HG03064 (cell line): ENCODE measurements around the gene GRIN2A.

Experiments used
- ATAC-seq: cut with Tn5 transposase; IDR thresholded peaks from one replicate; pipeline ENCODE4 v1.9.1; 2021; ENCODE audit warnings: low read depth; ENCODE audit not compliant: unreplicated experiment

The GRIN2A gene

DNA sequence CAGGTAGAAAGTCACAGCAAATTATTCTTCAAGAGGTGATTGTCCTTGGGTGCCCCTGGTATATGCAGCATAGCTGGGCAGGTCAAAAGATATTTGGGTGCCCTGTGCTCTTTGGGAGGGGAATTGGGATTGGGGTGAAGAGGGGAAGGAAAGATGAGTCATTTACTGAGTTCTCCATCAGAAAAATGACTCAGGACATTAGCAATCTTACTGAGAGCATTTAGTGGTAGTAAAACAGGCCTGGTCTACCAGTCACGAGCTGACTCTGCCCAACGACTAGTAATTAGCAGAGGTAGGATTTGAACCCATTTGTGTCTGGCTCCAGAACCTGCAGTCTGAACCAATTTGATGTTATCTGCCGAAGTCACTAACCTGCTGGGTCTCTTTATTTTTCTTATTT is 6.0 kb upstream of the GRIN2A start:
- ATAC-seq = no peak

DNA sequence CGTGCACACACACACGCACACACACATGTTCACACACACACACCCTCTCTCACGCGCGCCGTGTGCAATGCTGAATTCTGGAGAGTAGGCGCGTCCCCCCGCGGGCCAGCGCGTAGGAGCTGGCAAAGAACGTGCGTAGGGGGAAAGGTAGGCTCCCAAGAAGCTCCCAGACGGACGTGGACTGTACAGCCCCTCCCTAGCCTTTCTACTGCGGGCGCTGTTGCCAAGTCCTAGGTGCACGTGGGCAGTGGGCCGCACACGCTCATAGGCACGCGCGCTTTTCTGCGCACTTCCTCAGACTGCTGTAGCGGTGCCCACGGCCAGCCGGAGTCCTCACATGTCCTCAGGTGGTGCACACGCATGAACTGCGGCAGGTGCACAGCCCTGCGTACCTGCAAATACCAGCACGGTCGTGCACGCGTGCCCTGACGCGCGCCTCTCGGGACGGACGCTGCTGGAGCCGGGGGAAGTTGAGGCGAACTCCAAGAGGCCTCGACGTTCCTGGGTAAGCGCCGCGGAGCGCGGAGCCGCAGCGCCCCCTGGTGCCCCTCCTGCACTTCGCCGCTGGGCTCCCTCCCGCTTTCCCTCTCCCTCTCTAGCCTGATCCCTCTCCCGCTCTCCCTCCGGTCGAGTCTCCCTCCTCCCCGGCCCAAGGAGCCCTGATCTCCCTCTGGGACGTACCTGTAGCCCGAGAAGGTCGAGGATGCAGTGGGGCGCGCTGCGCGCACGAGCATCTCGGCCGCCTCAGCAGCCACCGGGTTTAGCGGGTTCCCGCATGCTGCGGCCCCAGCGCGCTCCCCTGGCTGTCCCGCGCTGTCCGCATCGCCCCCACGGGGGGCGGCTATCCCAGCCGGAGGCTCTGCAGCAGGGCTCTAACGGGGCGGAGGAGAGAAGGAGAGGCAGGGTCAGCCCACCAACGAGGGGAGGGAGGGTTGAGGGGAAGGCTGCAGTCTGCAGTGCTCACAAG is 749 bp downstream of the GRIN2A start:
- no peak for ATAC-seq

DNA sequence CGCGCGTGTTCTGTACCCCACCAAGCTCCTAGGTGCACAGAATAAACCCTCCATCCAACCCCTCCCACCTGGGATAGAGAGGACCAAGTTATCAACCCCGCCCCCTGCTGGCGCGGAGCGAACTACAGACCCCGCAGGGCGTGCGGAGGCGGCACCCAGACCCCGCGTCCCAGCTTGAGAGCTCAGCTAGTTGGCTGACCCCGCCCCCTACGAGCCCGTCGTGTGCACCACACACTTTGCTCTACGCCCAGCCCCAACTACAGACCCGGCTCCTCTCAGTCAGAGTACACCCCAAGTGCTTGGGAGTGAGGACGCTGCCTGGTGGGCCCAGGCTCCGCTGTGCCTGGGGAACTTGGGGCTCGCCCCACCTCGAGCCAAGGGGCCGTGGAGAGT is 1.5 kb downstream of the GRIN2A start:
- no peak for ATAC-seq

DNA sequence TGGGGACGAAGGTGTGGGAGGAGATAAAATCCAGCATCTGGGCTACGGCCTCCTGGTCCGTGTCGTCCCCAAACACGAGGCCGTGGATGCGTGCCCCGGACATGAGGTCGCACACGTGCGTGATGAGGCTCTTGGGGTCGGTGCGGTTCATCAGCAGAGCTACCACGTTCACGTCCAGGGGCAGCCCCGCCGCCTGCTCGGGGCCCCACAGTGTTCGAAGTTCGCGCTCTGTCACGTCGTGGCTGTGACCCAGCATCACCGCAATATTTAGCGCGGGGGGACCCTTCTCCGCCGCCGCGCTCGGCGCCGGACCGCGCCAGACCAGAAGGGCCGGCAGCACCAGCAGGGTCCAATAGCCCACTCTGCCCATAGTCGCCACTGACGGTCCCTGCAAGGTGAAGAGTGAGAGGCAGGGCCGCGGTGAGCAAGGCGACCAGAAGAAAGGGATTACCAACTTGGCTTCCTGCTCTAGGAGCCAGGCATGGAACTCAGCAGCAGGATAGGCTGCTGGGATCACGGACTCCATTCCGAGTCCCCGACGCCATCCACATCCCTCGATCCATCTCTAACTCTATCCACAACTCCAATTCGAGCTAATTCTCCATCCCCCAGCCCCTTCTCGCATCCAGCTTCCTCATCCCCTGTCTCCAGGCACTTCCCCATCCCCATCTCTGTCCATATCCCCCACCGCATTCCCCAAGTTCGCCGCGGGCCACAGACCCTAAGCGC is 2.0 kb downstream of the GRIN2A start:
- ATAC-seq = no peak

DNA sequence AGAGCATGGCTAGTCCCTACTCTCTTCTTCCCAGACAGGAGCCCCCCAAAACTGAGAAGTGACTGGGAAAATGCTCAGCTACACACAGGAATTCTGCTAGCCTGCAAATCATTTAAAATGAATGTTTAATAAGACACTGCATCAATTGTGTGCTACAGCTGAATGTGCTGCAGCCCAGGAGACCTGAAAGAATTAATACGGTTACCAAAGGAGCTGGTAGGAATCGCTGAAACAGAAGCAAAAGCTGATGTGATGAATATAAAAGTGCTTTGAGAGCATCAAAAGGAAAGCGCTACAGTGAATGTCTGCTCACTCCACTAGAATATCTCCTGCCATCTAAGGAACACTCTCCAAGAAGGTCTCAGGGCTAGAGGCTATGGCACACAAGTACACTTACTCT is 3.7 kb downstream of the GRIN2A start:
- no peak for ATAC-seq

DNA sequence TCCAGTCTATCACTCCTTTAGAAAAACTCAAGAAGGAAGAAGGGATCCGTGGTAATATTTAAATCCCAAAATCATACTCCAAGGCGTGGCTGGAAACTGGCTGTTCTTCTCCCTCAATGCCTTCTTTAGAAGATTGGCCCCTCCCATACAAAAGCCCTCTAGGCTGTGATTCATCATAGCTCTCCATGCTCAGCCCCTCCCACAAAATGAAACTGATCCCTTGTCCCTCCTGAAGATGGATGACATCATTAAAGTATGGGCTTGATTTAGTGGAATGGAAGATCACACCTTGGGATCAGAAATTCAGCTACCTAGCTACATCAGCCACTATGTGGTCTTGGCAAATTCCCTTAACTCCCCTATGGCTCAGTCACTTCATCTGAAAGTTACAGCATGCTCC is 4.1 kb downstream of the GRIN2A start:
- no peak for ATAC-seq

DNA sequence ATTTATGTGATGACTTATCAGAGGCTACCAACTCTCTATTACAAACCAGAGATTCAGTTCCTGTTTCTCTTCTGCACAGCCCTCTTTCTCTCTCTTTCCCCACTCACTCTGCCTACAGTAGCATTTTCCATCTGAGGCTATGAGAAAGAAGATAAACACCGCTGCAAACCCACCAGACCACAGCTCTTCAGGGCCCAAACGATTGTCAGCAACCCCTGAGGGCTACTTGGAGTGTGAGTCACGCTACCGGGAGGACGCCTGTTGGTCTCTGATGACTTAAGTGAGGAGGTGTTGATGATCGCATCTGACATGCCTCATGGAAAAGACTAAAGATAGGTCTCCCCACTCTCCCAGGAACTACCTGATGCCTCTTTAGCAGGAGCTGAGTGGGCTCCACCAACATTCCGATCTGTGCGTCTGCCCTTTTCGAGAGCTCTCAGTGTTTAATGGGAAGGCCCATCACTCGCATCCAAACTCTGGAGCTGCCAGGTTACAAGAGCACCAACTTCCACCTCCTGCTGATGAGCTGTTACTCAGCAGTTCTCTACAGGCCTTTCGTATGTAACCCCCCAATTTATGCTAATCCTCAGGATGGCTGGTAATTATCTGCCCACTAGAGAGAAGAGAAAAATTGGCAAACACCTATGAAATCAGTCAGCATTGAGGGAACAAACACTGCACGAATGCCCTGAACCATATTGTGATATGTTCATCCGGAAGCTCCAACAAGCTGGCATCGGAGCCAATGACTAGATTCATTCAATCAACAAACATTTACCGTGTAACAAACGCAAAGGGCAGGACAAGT is 9.2 kb downstream of the GRIN2A start:
- ATAC-seq = no peak

DNA sequence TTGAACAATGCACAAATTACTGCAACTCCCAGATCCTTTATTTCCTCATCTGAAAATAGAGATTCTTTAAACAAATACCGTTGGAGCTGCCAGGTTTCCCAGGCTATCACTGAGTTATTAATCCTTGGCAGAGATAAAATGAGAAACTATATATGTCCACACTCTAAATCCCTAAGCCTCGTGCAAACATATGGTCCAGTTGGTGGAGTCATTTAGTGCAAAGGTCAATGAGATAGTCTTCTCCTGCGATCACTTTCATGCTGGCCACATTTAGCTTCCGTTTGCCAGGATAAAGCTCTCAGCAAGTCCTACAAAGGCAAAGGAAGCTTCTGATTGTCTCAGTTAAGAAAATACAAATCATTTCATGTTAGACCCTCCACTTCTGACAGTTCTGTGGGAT is 11.0 kb downstream of the GRIN2A start:
- ATAC-seq = no peak

DNA sequence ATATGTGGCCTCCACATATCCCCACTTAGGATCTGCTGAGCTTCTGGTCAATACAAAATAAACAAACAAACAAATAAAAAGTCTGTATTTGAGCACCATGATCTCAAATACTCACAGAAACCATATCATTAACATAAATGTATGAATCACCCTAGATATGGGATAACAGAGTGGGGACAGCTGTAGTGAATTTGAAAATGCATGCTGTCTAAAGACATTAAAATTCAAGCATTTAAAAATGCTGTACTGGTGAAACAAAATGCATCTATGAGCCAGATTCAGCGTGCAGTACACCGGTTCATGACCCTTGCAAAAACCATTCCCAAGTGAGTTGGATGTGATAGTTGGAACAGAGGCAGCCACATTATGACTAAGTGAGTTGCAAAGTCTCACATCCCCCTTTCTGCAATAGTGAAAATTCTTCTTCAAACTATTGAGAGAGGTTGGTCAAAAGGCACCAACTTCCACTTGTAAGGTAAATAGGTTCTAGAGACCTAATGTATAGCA is 12.3 kb downstream of the GRIN2A start:
- ATAC-seq = no peak

DNA sequence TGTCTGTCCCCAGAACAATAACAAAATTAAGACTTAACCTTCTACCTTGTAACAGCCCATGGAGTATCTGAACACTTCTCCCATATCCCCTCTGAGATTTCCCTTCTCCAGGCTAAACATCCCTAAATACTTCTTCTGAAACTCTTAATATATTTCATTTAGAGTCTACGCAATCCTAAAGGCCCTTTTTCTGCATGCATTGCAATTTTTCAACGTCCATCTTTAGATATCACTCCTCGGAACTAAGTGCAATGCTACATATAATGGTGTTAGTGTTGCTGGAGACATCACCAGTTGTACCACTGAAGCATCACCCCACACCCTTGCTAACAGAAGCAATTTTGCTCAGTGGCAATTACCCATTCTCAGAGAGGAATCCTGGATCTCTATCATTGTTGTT is 13.2 kb downstream of the GRIN2A start:
- ATAC-seq = no peak

DNA sequence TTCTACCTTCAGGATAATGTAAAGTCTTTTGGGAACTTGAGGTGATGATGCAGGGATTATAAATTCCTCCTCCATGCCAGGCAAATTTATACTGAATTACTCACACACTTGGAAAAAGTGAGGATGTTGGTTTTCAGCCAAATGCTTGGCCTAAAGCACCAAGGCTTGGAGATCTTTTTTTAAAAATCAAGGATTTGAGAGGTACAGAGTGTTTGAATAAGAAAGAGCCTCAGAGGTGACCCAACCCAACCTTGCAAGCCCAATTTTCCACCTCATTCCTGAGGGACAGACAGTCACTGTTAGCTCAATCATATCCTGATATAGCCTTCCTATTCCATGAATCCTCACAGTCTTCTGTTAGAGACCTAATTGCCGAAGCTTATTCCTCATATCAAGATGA is 14.0 kb downstream of the GRIN2A start:
- ATAC-seq = no peak

DNA sequence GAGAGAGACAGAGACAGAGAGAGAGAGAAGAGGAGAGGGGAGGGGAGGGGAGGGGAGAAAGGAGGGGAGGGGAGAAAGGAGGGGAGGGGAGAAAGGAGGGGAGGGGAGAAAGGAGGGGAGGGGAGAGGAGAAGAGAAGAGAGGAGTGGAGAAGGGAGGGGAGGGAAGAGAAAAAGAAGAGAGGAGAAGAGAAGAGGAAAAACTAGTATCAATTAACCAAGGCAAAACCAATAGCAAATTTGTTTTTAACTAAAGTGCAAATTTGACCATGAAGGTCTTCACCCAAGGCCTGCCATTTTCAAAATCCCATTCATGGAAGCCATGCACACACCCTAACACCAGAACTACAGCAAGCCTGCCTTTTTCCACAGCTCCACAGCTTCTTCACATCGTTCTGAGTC is 16.6 kb downstream of the GRIN2A start:
- ATAC-seq = no peak

DNA sequence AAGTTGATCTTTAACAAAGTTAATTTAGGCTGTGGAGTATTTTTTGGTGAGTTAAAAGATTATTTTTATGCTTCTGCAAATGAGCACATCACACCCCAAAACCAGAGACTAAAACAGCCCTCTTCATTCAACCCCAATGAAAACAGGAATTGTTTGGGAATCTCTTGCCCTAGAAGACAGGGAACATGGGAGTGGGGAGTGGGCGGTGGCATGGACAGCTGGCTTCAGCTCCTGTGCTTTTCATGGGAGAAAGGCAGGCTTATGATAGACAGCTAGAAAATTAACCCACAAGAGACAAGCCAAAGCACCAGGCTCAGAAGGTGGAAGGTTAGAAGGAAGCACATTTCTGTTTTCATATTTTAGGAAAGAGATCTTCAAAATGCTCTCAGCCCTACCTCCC is 19.2 kb downstream of the GRIN2A start:
- ATAC-seq = no peak

DNA sequence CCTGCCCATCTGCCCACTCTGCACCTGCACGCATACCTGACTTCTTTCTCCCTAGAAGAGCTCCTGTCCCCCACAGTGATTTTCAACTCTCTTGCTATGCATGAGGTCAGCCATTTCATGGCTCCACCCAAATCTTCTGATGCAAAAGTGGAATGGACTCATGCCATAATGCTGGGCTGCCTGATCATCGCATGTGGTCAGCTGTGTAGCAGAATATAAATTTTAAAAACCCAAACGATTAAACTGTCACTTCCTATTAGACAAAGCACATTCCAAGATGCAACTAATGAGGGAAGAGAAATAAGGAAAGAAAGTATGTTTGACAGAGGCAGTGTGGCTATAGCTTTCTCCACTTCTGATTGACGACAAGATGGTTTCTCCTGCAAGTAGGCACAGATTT is 26.1 kb downstream of the GRIN2A start:
- no peak for ATAC-seq

DNA sequence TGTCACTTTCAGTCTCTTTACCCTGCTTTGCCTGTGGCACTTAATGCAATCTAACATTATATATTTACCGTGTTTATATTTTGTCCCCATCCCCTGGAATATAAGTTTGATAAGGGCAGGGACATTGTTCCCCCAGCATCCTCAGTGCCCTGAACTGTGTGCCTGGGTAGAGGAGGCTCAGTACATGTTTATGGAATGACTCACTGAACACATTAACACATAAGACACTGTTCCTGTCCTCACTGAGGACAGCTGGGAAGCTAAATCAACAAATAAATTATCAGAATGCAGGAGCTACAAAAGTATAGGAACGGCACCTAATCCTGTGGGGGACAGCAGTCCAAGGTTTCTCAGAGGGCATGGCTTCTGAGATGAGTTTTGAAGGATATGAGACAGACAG is 27.8 kb downstream of the GRIN2A start:
- ATAC-seq = no peak

DNA sequence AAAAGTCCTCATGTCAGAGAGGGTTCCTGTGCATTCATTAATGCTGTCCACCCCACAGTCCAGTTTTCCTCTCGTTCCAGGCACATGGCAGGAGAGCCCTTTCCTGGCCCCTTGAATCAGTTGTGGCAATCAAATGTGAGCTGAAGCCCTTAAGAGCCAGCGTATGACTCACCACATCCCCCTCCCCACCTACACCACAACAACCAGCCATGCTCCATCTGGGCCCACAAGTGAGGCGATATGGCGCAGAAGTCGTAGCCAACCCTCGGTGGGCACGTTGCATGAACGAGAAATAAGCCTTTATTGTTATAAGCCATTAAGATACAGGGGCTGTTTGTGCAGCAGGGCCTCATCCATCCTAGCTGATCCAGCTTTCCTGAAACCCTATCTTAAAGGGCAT is 28.2 kb downstream of the GRIN2A start:
- no peak for ATAC-seq

DNA sequence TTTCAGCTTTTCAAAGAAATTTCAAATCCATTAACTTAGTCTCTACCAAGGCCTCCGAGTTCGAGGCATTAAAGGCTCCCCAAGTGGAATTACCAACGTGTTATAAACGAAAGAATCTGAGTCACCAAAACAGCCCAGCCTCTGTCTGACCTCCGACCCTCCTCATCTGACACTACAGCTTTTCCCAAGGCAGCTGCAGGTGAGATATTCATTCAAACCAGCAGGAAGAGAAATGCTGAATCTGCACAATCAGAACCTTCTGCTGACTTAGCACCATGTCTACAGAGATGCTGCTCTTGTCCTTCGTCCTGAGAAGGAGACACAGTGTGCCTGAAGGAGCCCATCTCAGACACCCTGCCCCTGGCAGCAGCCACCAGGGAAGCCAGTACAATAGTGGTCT is 30.5 kb downstream of the GRIN2A start:
- no peak for ATAC-seq

DNA sequence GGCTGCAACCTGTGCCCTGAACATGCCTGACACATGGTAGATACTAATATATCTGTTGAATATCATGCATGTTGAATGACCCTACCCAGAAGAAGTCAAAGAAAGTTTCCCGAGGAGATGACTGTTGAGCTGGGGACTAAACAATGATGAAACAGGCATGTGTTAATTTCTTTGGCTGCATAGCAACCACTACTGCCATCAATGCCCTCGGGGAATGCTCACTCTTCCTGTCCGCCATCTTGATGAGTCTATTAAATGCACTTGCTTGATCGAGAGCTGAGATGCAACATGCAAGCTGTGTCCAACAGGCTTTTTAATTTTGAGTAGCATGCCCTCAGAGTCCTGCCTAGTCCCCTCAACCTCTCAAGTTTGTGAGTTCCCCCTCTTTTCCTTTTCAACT is 31.3 kb downstream of the GRIN2A start:
- ATAC-seq = no peak

DNA sequence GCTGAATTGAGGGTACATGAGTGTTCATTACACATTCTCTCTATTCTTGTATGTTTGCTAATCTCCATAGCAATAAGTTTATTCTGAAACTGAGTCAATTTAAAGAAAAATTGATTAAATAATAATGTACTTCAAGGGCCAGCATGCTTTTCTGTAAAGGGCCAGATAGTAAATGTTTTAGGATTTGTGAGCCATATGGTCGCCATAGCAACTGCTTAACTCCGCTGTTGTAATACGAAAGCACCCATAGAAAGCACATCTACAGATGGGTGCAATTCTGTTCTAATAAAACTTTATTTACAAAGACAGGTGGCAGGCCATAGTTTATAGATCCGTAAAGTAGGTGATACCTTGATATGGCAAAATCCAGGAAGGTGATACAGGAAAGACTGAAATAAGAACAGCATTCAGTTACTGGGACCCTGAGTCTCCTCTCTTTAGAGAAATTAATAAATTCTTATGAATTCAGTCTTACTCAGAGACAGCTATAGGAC is 36.6 kb downstream of the GRIN2A start:
- ATAC-seq = no peak

DNA sequence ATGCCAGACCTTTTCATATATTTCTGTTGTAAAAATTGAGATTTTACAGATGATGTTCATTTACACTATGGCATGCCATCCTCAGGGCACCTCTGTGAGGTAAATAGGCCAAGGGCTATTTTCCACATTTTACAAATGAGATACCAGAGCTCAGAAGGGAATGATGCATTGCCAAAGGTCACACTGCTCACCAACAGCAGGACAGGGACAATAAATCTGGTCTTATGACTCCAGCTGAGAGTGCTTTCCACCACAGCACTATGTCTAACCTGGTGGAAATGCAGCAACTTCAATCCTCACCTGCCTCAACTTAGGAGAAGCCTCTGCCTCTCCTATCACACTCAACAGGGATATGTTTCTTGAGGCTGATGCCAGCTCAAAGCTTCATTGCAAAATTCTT is 40.6 kb downstream of the GRIN2A start:
- no peak for ATAC-seq

DNA sequence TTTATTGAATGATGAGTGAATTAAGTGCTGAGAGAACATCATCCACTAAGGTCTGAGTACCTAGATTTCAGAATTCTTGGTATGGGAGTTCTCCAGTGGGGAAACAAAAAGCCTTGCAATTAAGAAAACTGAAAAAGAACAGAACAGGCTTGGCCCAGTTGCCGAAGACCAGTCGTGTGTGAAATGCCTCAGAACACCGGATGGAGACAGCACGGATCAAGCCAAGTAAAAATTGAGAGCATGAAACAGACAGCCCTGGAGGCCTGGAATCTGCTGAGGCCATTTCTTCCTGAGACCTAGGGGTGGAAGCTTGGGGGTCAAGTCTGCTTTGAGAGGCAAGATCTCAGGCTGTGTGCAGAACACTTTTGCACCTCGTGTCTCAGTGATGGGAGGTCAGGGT is 43.3 kb downstream of the GRIN2A start:
- ATAC-seq = no peak
